ENCODE data around the gene ZNF740. TPM values are rescaled to one million over a fixed set of nuclear protein-coding genes. Genes with fewer than 3 reads are reported as not detected.

ZNF740 gene
- total and polyA plus RNA-seq, 2 of the 8 experiments (the other 6 are each of a cell fraction or from before 2014, with no cell fraction given) = 8.2 to 40.0 TPM

GRCh38 chr12:53161119-53161911, 19.2 kb upstream of the ZNF740 start:
- no peak overlapping the region for H3K23ac ChIP-seq (ENCODE audit: insufficient read length)
- no peaks in the 10 kb centered on the region for H3K79me1 ChIP-seq (ENCODE audit: low read depth, low read length)
- H3K9ac ChIP-seq (replicated peaks in 1 of 4; ENCODE audit: extremely low read depth in 1 of 4, low read depth in 3 of 4, low read length in 3 of 4) = no peak overlapping the region
- CTCF ChIA-PET (ENCODE audit: partially characterized antibody) = interaction anchor here (0.5 to 8.2 kb wide), 34 partner anchors 7 to 192 kb away, joined by 3 to 101 read pairs (median 6); partner anchors contain the start of genes CSAD, ESPL1, IGFBP6 and ITGB7
- H4K5ac ChIP-seq (ENCODE audit: insufficient read length, low read depth, low read length) = no peak overlapping the region
- no peak overlapping the region for H2AK5ac ChIP-seq (ENCODE audit: low read depth, low read length)
- no peak overlapping the region for H2BK12ac ChIP-seq (ENCODE audit: low read depth, low read length)
- WGBS, 2 experiments (ENCODE audit: extremely low coverage in 1 of 2, insufficient coverage in 1 of 2, insufficient read length in 1 of 2, insufficient replicate concordance in 2 of 2, low coverage in 1 of 2, low lambda C conversion rate in 2 of 2, missing lambda C conversion rate in 1 of 2) = 93% methylated on average over 8 of the region's 8 CpGs; no CpG with 5 or more reads in 1 of the 2 experiments
- no peak overlapping the region for H4K91ac ChIP-seq (replicated peaks; ENCODE audit: insufficient read length, low read length)
- no peak overlapping the region for H3K56ac ChIP-seq (replicated peaks; ENCODE audit: insufficient read length, low read depth, low read length)
- no peaks in the 10 kb centered on the region for H4K20me1 ChIP-seq (replicated peaks in 1 of 2; ENCODE audit: control insufficient read depth in 1 of 2, insufficient read depth in 2 of 2, low read length in 2 of 2)
- H3K36me3 ChIP-seq (ENCODE audit: control insufficient read depth in 2 of 4, insufficient read depth in 4 of 4, low read length in 3 of 4) = no peaks in the 10 kb centered on the region
- no peak overlapping the region for H2BK5ac ChIP-seq (ENCODE audit: low read depth, low read length)
- H4K8ac ChIP-seq (ENCODE audit: extremely low read depth, insufficient read depth, low read length) = no peak overlapping the region
- peaks cover 0 to 13% (median 7%) of the 10 kb centered on the region in 4 experiments; a peak in 5 of 7 replicates for H3K27me3 ChIP-seq (replicated peaks in 1 of 4; ENCODE audit: control insufficient read depth in 3 of 4, extremely low read depth in 1 of 4, insufficient read depth in 3 of 4, low read length in 3 of 4)
- no peak overlapping the region for H3K4ac ChIP-seq (replicated peaks; ENCODE audit: insufficient read length, low read depth, low read length)
- H2BK15ac ChIP-seq (ENCODE audit: low read length) = no peak overlapping the region
- H2BK120ac ChIP-seq (replicated peaks; ENCODE audit: low read depth, low read length) = no peak overlapping the region
- no peak overlapping the region for H2BK20ac ChIP-seq (ENCODE audit: low read length)
- peaks cover 0 to 3% (median 1%) of the 10 kb centered on the region in 4 experiments; a peak in 2 of 7 replicates for H3K4me1 ChIP-seq (replicated peaks in 1 of 4; ENCODE audit: control insufficient read depth in 3 of 4, insufficient read depth in 4 of 4, low read length in 3 of 4)
- no peak overlapping the region for H3K14ac ChIP-seq (ENCODE audit: insufficient read length)
- POLR2A ChIA-PET (ENCODE audit: partially characterized antibody) = interaction anchor here (0.7 to 3.9 kb wide), 6 partner anchors 11 to 151 kb away, joined by 3 to 18 read pairs (median 4); partner anchors contain the start of genes CSAD and ZNF740
- H3K9me3 ChIP-seq (ENCODE audit: insufficient read depth in 2 of 2, low read depth in 1 of 2, low read length in 1 of 2) = no peaks in the 10 kb centered on the region
- DNase-seq (ENCODE audit: low read depth in 1 of 2, low spot score in 2 of 2) (peak in 1 of 2 experiments; percentile 28), FAIRE-seq (no peak)
- H3K4me3 ChIP-seq (ENCODE audit: extremely low read depth in 1 of 4, insufficient read depth in 2 of 4, low read depth in 3 of 4, low read length in 4 of 4) = no peak overlapping the region
- no peak overlapping the region for H3K4me2 ChIP-seq (ENCODE audit: insufficient read depth in 1 of 2, low read depth in 2 of 2, low read length in 2 of 2)
- no peaks in the 10 kb centered on the region for H3K23me2 ChIP-seq (ENCODE audit: low read depth, low read length)
- H3K27ac ChIP-seq (ENCODE audit: low read depth, low read length) = no peak overlapping the region
- H3K18ac ChIP-seq (ENCODE audit: extremely low read depth, low read length) = no peak overlapping the region
- no peak overlapping the region for H2AFZ ChIP-seq (ENCODE audit: low read length)
- no peaks in the 10 kb centered on the region for H3K79me2 ChIP-seq (ENCODE audit: control insufficient read depth in 1 of 2, insufficient read depth in 2 of 2, low read length in 2 of 2)
- TF ChIP-seq SRF (IDR thresholded peaks at IDR 0.05; ENCODE audit: low read depth, low read length) = no peak
- no peak for TF ChIP-seq HDAC2 (IDR thresholded peaks at IDR 0.05; ENCODE audit: borderline replicate concordance in 1 of 2, low read depth in 2 of 2, low read length in 2 of 2)
- no peak for TF ChIP-seq TAF7 (optimal IDR thresholded peaks at IDR 0.05; ENCODE audit: borderline replicate concordance, low read depth, low read length)
- no peak for TF ChIP-seq CHD2 (IDR thresholded peaks at IDR 0.05; ENCODE audit: low read length)
- TF ChIP-seq SIX5 (IDR thresholded peaks at IDR 0.05; ENCODE audit: low read depth, low read length) = no peak
- no peak for TF ChIP-seq GTF2F1 (IDR thresholded peaks at IDR 0.05; ENCODE audit: borderline replicate concordance, low read depth, low read length)
- no peak for TF ChIP-seq ATF2 (IDR thresholded peaks at IDR 0.05; ENCODE audit: low read length)
- TF ChIP-seq CTBP2 (IDR thresholded peaks at IDR 0.05; ENCODE audit: borderline replicate concordance, insufficient read depth, insufficient read length, low read length) = no peak
- no peak for TF ChIP-seq NANOG (IDR thresholded peaks at IDR 0.05; ENCODE audit: insufficient read depth, low read depth, low read length, poor library complexity, severe bottlenecking)
